Muscle of leg (tissue), 11 donors: ENCODE data around the gene CREBBP. TPM values are rescaled to one million over a fixed set of nuclear protein-coding genes. Genes with fewer than 3 reads are reported as not detected.

ENCODE experiments used
- DNase-seq: peaks from one replicate; pipeline ENCODE4 v3.0.0; 2013
- H3K27ac ChIP-seq: one replicate; pipeline ENCODE4 v1.5.1; 2013; ENCODE audit warnings: mild to moderate bottlenecking, low read length, control low read depth
- H3K27me3 ChIP-seq: one replicate; pipeline ENCODE4 v1.6.1; 2013; ENCODE audit warnings: low read length; ENCODE audit not compliant: control insufficient read depth, insufficient read depth
- H3K36me3 ChIP-seq: one replicate; pipeline ENCODE4 v1.6.1; 2013; ENCODE audit warnings: low read length; ENCODE audit not compliant: control insufficient read depth, insufficient read depth
- H3K4me1 ChIP-seq: one replicate; pipeline ENCODE4 v1.6.1; 2013; ENCODE audit warnings: low read length; ENCODE audit not compliant: control insufficient read depth, insufficient read depth
- H3K4me3 ChIP-seq: one replicate; pipeline ENCODE4 v1.5.1; 2013; ENCODE audit warnings: low read length, control low read depth
- H3K9me3 ChIP-seq: replicated peaks from 2 replicates; pipeline ENCODE4 v1.6.1; 2013; ENCODE audit warnings: low read depth, low read length; ENCODE audit not compliant: control insufficient read depth
- whole genome bisulfite sequencing: methylation state at CpG from one replicate; pipeline ENCODE4 v1.1.5; 2013; ENCODE audit warnings: missing lambda C conversion rate; ENCODE audit not compliant: insufficient coverage; 5-methylcytosine and 5-hydroxymethylcytosine counted together
- polyA plus RNA-seq, 8 donors: library from polyadenylated mRNA; unstranded; fragments of 120-200 nt; gene quantifications; one replicate each; pipeline versions ENCODE4 v1.2.1 to v1.2.3, GENCODE V29; 2013; ENCODE audit warnings: inconsistent platforms in 1 of 8, low replicate concordance in 1 of 8; ENCODE audit not compliant: insufficient read length in 8 of 8, insufficient read depth in 1 of 8
- total RNA-seq: library from RNA; stranded (reverse); fragments of 120-200 nt; gene quantifications from one replicate; pipeline ENCODE4 v1.2.4, GENCODE V29; 2013

Gene CREBBP
- total and polyA plus RNA-seq, 9 donors = 26.4 to 54.2 (median 44.8) TPM

GRCh38 chr16:3858801-3859200, 21.7 kb downstream of the CREBBP start:
- no peak overlapping the region for H3K27ac ChIP-seq
- H3K4me1 ChIP-seq = peaks cover 31% of the 10 kb centered on the region
- H3K36me3 ChIP-seq = peaks cover 2% of the 10 kb centered on the region

GRCh38 chr16:3857189-3858043, 23.1 kb downstream of the CREBBP start:
- H3K4me3 ChIP-seq = no peak overlapping the region
- no peak overlapping the region for H3K27ac ChIP-seq
- H3K4me1 ChIP-seq = peaks cover 24% of the 10 kb centered on the region

More at GRCh38 chr16:3858801-3859200, 21.7 kb downstream of the CREBBP start:
- Histone ChIP-seq H3K9me3 (no peaks in the 10 kb centered on the region), H3K4me3 (no peak overlapping the region), H3K27me3 (no peaks in the 10 kb centered on the region)
- DNase-seq = no peak

GRCh38 chr16:3856367-3857141, 24.0 kb downstream of the CREBBP start:
- H3K4me1 ChIP-seq = peaks cover 18% of the 10 kb centered on the region
- WGBS = no CpG with 5 or more reads among the region's 6 CpGs

More at GRCh38 chr16:3857189-3858043, 23.1 kb downstream of the CREBBP start:
- DNase-seq = peak; percentile 53
- H3K9me3 ChIP-seq = no peaks in the 10 kb centered on the region
- no peaks in the 10 kb centered on the region for H3K27me3 ChIP-seq
- no peaks in the 10 kb centered on the region for H3K36me3 ChIP-seq
- WGBS = 59% methylated on average over 5 of the region's 12 CpGs

GRCh38 chr16:3854750-3855541, 25.6 kb downstream of the CREBBP start:
- Histone ChIP-seq H3K27me3 (no peaks in the 10 kb centered on the region), H3K4me1 (peaks cover 11% of the 10 kb centered on the region), H3K9me3 (no peaks in the 10 kb centered on the region), H3K36me3 (peaks cover 10% of the 10 kb centered on the region), H3K27ac (no peak overlapping the region), H3K4me3 (no peak overlapping the region)
- WGBS = 74% methylated on average over 12 of the region's 19 CpGs
- no peak for DNase-seq

More at GRCh38 chr16:3856367-3857141, 24.0 kb downstream of the CREBBP start:
- H3K9me3 ChIP-seq = no peaks in the 10 kb centered on the region
- no peaks in the 10 kb centered on the region for H3K27me3 ChIP-seq
- H3K27ac ChIP-seq = no peak overlapping the region
- H3K4me3 ChIP-seq = no peak overlapping the region
- no peak for DNase-seq
- H3K36me3 ChIP-seq = no peaks in the 10 kb centered on the region

- H3K9me3 ChIP-seq = no peaks in the 10 kb centered on the region
- H3K4me3 ChIP-seq = no peak overlapping the region
- 92% methylated on average over 7 of the region's 10 CpGs for WGBS
- peaks cover 29% of the 10 kb centered on the region for H3K36me3 ChIP-seq
- H3K27me3 ChIP-seq = no peaks in the 10 kb centered on the region
- peaks cover 8% of the 10 kb centered on the region for H3K4me1 ChIP-seq
- no peak for DNase-seq
- H3K27ac ChIP-seq = no peak overlapping the region
Observed at GRCh38 chr16:3850544-3850899, 30.0 kb downstream of the CREBBP start.

GRCh38 chr16:3849751-3850543, 30.6 kb downstream of the CREBBP start:
- H3K36me3 ChIP-seq = peaks cover 29% of the 10 kb centered on the region
- H3K4me1 ChIP-seq = peaks cover 8% of the 10 kb centered on the region
- DNase-seq = no peak
- WGBS = 78% methylated on average over 9 of the region's 19 CpGs
- H3K27me3 ChIP-seq = no peaks in the 10 kb centered on the region
- no peak overlapping the region for H3K4me3 ChIP-seq
- H3K27ac ChIP-seq = peak overlapping the region; percentile 42
- H3K9me3 ChIP-seq = no peaks in the 10 kb centered on the region

GRCh38 chr16:3846595-3847091, 33.9 kb downstream of the CREBBP start:
- no peak for DNase-seq
- peaks cover 8% of the 10 kb centered on the region for H3K4me1 ChIP-seq
- peaks cover 32% of the 10 kb centered on the region for H3K36me3 ChIP-seq
- no peaks in the 10 kb centered on the region for H3K27me3 ChIP-seq
- no CpG with 5 or more reads among the region's 6 CpGs for WGBS
- H3K9me3 ChIP-seq = no peaks in the 10 kb centered on the region
- no peak overlapping the region for H3K27ac ChIP-seq
- H3K4me3 ChIP-seq = no peak overlapping the region

GRCh38 chr16:3846087-3846486, 34.4 kb downstream of the CREBBP start:
- H3K9me3 ChIP-seq = no peaks in the 10 kb centered on the region
- H3K4me3 ChIP-seq = no peak overlapping the region
- DNase-seq = no peak
- H3K36me3 ChIP-seq = peaks cover 32% of the 10 kb centered on the region
- H3K4me1 ChIP-seq = peaks cover 8% of the 10 kb centered on the region
- no peak overlapping the region for H3K27ac ChIP-seq
- H3K27me3 ChIP-seq = no peaks in the 10 kb centered on the region

GRCh38 chr16:3842994-3843393, 37.5 kb downstream of the CREBBP start:
- no peaks in the 10 kb centered on the region for H3K9me3 ChIP-seq
- no peaks in the 10 kb centered on the region for H3K27me3 ChIP-seq
- DNase-seq = no peak
- H3K4me3 ChIP-seq = no peak overlapping the region
- H3K4me1 ChIP-seq = peaks cover 4% of the 10 kb centered on the region
- H3K36me3 ChIP-seq = peaks cover 12% of the 10 kb centered on the region
- no CpG with 5 or more reads among the region's 3 CpGs for WGBS
- no peak overlapping the region for H3K27ac ChIP-seq
